Measurements from ENCODE around the gene MAML3.

The MAML3 gene

GRCh38 chr4:139686988-139687387 lies 467.0 kb downstream of the MAML3 start:
- DNase-seq (ENCODE audit: low read depth in 2 of 2) = no peak

DNA sequence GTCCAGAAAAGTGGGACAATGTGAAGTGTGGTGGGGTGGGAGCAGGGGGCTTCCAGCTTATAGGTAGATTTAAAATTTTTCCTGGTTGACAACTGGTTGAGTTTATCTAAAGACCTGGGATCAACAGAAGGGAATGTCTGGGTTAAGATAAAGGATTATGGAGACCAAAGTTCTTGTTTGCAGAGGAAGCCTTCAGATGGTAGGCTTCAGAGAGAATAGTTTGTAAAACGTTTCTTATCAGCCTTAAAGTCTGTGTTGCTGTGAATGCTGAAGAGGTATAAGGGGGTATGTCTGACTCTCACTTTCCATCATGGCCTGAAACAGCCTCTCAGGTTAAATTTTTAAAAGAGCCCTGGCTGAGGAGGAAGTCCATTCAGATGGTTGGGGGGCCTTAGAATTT lies 467.9 kb downstream of the MAML3 start:
- DNase-seq (ENCODE audit: low read depth in 2 of 2) = no peak

DNA sequence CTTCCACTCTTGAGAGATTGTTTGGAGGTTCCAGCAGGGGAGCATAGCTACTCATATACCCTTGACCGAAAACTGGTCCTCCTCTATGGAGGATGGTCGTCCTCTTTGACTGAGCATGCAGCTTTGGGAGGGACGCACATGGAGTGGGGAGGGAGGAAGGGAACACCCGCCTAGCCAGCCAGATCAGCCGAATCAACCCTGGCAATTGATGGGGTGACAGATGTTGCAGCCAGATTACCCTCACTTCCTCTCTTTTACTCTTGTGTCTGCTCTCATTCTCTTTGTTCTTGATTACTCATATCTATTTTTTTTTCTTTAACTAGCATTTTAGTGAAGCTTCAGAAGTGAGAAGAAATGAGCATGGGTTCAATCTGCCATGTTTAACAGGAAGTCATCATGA lies 468.8 kb downstream of the MAML3 start:
- DNase-seq (ENCODE audit: low read depth in 2 of 2) = no peak

GRCh38 chr4:139684351-139684750 lies 469.6 kb downstream of the MAML3 start:
- DNase-seq (ENCODE audit: low read depth in 2 of 2) = no peak

- no peak for DNase-seq (ENCODE audit: low read depth in 2 of 2)
Measured at GRCh38 chr4:139682741-139683151, 471.2 kb downstream of the MAML3 start.

- no peak for DNase-seq (ENCODE audit: low read depth in 2 of 2)
Measured at GRCh38 chr4:139682309-139682708, 471.7 kb downstream of the MAML3 start.

DNA sequence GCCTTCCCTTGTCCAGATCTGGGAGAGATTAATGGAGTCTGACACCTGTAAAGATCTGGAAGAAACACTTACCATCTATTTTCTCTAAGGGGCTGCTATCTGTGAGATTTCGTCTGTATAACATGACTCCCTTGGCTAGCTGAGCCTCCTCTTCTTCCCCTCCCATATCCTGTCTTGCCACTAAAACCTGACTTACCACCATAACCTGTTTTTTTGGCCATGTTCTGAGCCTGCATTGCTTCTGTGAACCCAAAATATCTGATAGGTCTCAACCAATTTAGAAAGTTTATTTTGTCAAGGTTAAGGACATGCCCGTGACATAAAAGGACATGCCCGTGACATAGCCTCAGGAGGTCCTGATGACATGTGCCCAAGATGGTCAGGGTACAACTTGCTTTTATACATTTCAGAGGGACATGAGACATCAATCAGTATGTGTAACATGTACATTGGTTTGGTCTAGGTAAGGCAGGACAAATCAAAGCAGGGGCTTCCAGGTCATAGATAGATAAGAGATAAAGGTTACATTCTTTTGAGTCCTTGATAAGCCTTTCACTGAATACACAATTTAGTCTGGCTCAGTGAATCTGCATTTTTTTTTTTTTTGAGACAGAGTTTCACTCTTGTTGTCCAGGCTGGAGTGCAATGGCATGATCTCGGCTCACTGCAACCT lies 476.9 kb downstream of the MAML3 start:
- no peak for DNase-seq (ENCODE audit: low read depth in 2 of 2)

DNA sequence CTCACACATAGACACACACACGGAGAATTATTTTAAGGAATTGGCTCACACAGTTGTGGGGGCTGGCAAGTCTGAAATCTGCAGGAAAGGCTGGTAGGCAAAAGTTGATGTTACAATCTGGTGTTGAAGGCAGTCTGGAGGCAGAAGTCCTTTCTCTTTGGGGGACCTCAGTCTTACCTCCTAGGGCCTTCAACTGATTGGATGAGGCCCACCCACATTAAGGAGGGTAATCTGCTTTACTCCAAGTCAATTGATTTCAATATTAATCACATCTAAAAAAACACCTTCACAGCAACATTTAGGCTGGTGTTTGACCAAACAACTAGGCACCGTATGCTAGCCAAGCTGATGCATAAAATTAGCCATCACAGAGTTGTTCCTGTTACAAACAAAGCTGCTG lies 477.6 kb downstream of the MAML3 start:
- DNase-seq (ENCODE audit: low read depth in 2 of 2) = no peak

DNA sequence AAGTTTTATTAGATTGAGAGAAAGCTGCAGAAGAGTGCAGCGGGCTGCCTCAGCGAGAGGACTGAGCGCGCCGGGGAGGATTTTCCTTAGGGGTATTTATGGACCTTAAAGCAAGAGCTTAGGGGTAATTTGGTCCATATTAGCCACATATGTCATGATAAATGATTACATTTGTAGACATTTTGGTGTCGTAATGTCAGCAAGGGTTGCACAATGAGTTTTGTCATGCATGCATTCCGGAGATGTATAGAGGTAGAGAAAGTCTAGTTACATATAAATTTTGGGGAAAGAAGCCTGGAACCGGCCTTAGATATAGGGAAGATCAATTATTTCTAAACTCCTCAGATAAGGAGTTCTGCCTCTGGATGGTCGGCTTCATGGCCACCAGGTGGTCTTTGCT lies 478.3 kb downstream of the MAML3 start:
- no peak for DNase-seq (ENCODE audit: low read depth in 2 of 2)

GRCh38 chr4:139674875-139675550 lies 479.0 kb downstream of the MAML3 start:
- DNase-seq (ENCODE audit: low read depth in 2 of 2) = no peak

DNA sequence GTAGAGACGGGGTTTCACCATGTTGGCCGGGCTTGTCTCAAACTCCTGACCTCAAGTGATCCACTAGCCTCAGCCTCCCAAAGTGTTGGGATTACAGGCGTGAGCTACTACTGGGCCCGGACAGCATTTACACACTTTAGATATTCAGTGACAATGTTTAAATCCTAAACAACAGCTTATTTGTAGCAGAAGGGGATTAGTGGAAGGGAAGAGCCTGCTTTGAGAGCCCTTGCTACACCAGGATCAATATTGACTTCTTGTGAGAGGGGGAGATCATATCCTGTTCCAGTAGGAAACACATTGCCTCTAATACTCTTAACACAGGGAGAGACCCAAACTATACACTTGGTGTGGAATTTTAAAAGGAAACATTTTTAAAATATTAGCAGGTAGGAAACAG lies 481.3 kb downstream of the MAML3 start:
- no peak for DNase-seq (ENCODE audit: low read depth in 2 of 2)

GRCh38 chr4:139672215-139672614 lies 481.8 kb downstream of the MAML3 start:
- no peak for DNase-seq (ENCODE audit: low read depth in 2 of 2)

- no peak for DNase-seq (ENCODE audit: low read depth in 2 of 2)
Measured at GRCh38 chr4:139670775-139671174, 483.2 kb downstream of the MAML3 start.

- no peak for DNase-seq (ENCODE audit: low read depth in 2 of 2)
Measured at GRCh38 chr4:139669890-139670289, 484.1 kb downstream of the MAML3 start.

DNA sequence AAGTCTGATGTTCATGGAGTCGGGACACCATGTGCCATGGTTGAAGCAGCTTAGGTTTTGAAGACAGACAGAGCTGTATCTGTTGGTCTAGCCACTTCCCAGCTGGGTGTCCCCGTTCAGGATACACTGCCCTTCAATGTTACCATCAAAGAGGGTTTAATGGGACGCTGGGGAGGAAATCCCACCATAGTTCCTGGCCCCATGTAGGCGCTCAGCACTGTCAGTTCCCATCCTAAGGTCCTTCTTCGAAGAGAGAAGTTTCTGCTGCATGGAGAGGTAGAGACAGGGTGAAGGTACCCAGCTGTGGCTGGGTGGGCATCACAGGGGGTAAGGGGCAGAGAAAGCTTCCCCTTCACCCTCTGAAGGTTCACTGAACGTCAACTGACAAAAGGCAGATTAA lies 484.6 kb downstream of the MAML3 start:
- DNase-seq (ENCODE audit: low read depth in 2 of 2) = no peak

- DNase-seq (ENCODE audit: low read depth in 2 of 2) = no peak
Measured at GRCh38 chr4:139668658-139669201, 485.3 kb downstream of the MAML3 start.

DNA sequence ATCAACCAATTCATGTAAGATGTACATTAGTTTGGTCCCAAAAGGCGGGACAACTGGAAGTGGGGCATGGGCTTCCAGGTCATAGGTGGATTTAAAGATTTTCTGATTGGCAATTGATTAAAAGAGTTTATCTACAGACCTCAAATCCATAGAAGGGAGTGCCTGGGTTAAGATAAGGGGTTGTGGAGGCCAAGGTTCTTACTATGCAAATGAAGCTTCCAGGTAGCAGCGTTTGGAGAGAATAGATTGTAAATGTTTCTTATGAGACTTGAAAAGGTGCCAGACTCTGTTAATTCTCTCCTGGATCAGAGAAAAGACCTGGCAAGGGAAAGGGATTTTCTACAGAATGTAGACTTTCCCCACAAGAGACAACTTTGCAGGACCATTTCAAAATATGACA lies 485.9 kb downstream of the MAML3 start:
- DNase-seq (ENCODE audit: low read depth in 2 of 2) = no peak

Measured in fibroblast of skin of left biceps (primary cell).